Loucy (cell line): Measurements from ENCODE around the gene VPS13D.

Experiments
- H2AFZ ChIP-seq: fragments of 200-600 bp; sonication (generic); 2 replicates; pipeline ENCODE4 v1.6.0; 2016; ENCODE audit warnings: antibody characterized with exemption, mild to moderate bottlenecking, low read length, moderate library complexity
- H3F3A ChIP-seq: fragments of 200-600 bp; 2 replicates; pipeline ENCODE4 v1.6.0; 2016; ENCODE audit warnings: antibody characterized with exemption, low read depth, mild to moderate bottlenecking
- H3K27me3 ChIP-seq: fragments of 200-600 bp; sonication (generic); 2 replicates; pipeline ENCODE4 v1.6.1; 2014; ENCODE audit warnings: low read length, mild to moderate bottlenecking; ENCODE audit not compliant: insufficient read depth, poor library complexity, severe bottlenecking
- H3K36me3 ChIP-seq: fragments of 200-600 bp; sonication (generic); 2 replicates; pipeline ENCODE4 v1.6.1; 2016; ENCODE audit warnings: low read length; ENCODE audit not compliant: insufficient read depth
- H3K4me1 ChIP-seq: fragments of 200-600 bp; sonication (generic); 2 replicates; pipeline ENCODE4 v1.5.1; 2014; ENCODE audit warnings: low read length, mild to moderate bottlenecking; ENCODE audit not compliant: insufficient read depth, poor library complexity, severe bottlenecking
- H3K4me2 ChIP-seq: fragments of 200-600 bp; sonication (generic); 2 replicates; pipeline ENCODE4 v1.6.0; 2014; ENCODE audit warnings: antibody characterized with exemption, low read length, low read depth, mild to moderate bottlenecking; ENCODE audit not compliant: poor library complexity, severe bottlenecking
- H3K4me3 ChIP-seq: fragments of 200-600 bp; sonication (generic); 2 replicates; pipeline ENCODE4 v1.5.1; 2014; ENCODE audit warnings: low read length, mild to moderate bottlenecking, mixed read lengths; ENCODE audit not compliant: poor library complexity, severe bottlenecking
- H3K79me2 ChIP-seq: fragments of 200-600 bp; sonication (generic); 2 replicates; pipeline ENCODE4 v1.6.1; 2014; ENCODE audit warnings: low read length; ENCODE audit not compliant: insufficient read depth
- H3K9ac ChIP-seq: fragments of 200-600 bp; sonication (generic); 2 replicates; pipeline ENCODE4 v1.6.0; 2014; ENCODE audit warnings: mild to moderate bottlenecking, low read depth, low read length, moderate library complexity; ENCODE audit not compliant: poor library complexity, severe bottlenecking
- H3K9me2 ChIP-seq: fragments of 200-600 bp; sonication (generic); replicated peaks from 2 replicates; pipeline ENCODE4 v1.6.1; 2016; ENCODE audit warnings: low read depth, low read length, mixed read lengths
- H3K9me3 ChIP-seq: fragments of 200-600 bp; sonication (generic); 2 replicates; pipeline ENCODE4 v1.6.1; 2014; ENCODE audit warnings: mild to moderate bottlenecking, antibody characterized with exemption, low read length, low read depth; ENCODE audit not compliant: insufficient read depth
- H4K20me1 ChIP-seq: fragments of 200-600 bp; sonication (generic); 2 replicates; pipeline ENCODE4 v1.6.0; 2014; ENCODE audit warnings: antibody characterized with exemption, low read length, mild to moderate bottlenecking; ENCODE audit not compliant: insufficient read depth, poor library complexity, severe bottlenecking
- CTCF ChIP-seq: fragments of 200-600 bp; sonication (generic); conservative IDR thresholded peaks from 2 replicates; pipeline ENCODE4 v1.5.1; 2014; ENCODE audit warnings: mild to moderate bottlenecking, antibody characterized with exemption, low read length
- EZH2phosphoT487 ChIP-seq: fragments of 200-600 bp; IDR thresholded peaks from 2 replicates; pipeline ENCODE4 v1.6.1; 2018; ENCODE audit warnings: antibody characterized with exemption, mild to moderate bottlenecking, moderate library complexity, borderline replicate concordance

VPS13D gene

DNA sequence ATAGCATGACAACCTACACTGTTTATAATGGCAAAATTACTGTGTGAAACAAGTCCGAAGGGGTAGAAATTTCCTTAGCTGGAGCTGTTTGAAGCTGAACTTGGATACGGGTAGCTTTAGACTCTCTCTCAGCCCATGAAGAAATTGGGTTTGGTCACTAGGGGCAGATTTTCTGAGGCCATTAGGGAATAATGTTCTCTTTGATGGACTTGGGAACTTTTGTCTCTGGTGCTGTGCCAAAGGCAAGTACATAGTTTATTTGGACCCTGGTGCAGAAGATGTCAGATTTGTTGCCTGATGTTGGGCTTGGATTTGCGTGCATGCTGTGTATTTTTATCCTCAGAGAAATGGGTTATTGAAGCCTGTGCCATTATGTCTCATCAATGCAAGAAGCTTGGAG lies 109.6 kb downstream of the VPS13D start:
- Histone ChIP-seq H2AFZ (no peak overlapping the region), H3K4me3 (no peak overlapping the region), H3K9me3 (no peaks in the 10 kb centered on the region)

DNA sequence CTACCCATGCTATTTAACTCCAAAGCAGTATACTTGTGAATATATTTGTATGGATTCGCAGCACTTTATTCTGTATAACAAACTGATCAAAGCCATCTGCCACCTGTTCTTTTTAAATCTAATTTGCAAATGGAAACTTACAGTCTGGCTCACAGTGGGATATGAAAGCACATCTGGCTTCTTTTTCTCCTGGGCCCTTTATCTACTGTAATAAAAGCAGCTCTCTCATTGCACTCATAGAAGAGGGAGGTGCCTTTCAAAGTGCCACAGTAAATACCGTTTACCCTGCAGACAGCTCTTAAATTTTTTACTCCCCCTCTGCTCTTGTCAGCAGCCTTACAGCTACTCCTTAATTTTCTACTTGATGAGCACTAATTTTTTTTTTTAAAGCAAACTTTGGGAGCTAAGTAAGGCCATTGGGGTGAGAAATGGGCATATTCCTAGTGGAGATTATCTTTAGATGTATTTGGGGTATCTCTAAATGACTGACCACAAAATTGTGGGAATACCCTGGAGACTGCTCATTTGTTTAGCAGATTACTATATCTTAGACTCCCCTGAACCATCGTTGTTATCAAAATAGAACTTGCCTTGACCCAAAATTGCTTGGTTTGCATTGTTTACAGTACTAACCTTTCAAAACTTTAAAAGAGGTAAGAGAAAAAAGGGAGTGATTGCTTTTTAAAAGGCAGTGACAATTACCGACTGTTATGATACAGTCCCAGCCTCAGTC lies 110.1 kb downstream of the VPS13D start:
- Histone ChIP-seq H2AFZ (no peak overlapping the region), H3K9me3 (no peaks in the 10 kb centered on the region), H3K4me1 (peaks cover 36% of the 10 kb centered on the region), H4K20me1 (no peaks in the 10 kb centered on the region), H3K4me3 (no peak overlapping the region), H3K27me3 (no peaks in the 10 kb centered on the region), H3K4me2 (no peak overlapping the region), H3K9me2 (no peaks in the 10 kb centered on the region), H3K9ac (no peak overlapping the region), H3K36me3 (peaks cover 12% of the 10 kb centered on the region; the same call in 1 of the 2 replicates), H3F3A (no peaks in the 10 kb centered on the region), H3K79me2 (no peaks in the 10 kb centered on the region)
- TF ChIP-seq EZH2phosphoT487 (no peak), CTCF (no peak)

More for the DNA sequence above, 109.6 kb downstream of the VPS13D start:
- no peak for TF ChIP-seq EZH2phosphoT487
- TF ChIP-seq CTCF, result peak; percentile 34; the same call in 1 of the 2 replicates
- H3F3A ChIP-seq, result no peaks in the 10 kb centered on the region
- H3K4me1 ChIP-seq, result peaks cover 30% of the 10 kb centered on the region
- no peaks in the 10 kb centered on the region for H3K79me2 ChIP-seq
- H3K27me3 ChIP-seq, result no peaks in the 10 kb centered on the region
- H3K9me2 ChIP-seq, result no peaks in the 10 kb centered on the region
- peaks cover 17% of the 10 kb centered on the region; the same call in 1 of the 2 replicates for H3K36me3 ChIP-seq
- H3K4me2 ChIP-seq, result no peak overlapping the region
- H3K9ac ChIP-seq, result no peak overlapping the region
- no peaks in the 10 kb centered on the region for H4K20me1 ChIP-seq

DNA sequence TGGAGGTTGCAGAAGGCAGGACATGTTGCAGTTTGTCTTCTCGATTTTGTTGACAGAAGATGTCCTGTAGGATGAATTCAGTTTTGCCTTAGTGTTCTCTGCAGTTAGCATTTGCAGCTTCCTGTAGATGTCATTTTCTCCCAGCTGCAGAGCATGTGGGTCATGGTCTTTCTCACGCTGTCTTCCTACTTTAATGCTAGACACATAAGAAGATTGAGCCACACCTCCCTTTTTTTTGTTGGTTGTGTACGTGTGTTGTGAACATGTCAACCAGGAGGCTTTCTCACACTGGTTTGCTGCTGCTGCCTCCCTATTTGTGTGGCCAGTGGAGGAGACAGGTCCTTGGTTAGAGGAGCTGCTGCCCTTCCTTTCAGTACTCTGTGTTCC lies 110.7 kb downstream of the VPS13D start:
- Histone ChIP-seq H3K4me1 (peaks cover 41% of the 10 kb centered on the region), H3K9me3 (no peaks in the 10 kb centered on the region), H3K79me2 (no peaks in the 10 kb centered on the region), H3F3A (no peaks in the 10 kb centered on the region), H3K36me3 (peaks cover 11% of the 10 kb centered on the region; the same call in 1 of the 2 replicates), H3K27me3 (no peaks in the 10 kb centered on the region), H2AFZ (no peak overlapping the region), H4K20me1 (no peaks in the 10 kb centered on the region), H3K4me3 (no peak overlapping the region), H3K4me2 (no peak overlapping the region), H3K9ac (no peak overlapping the region), H3K9me2 (no peaks in the 10 kb centered on the region)
- TF ChIP-seq EZH2phosphoT487, result no peak
- no peak for TF ChIP-seq CTCF
